ENCODE results near the gene ADARB1. TPM values are rescaled to one million over a fixed set of nuclear protein-coding genes. Genes with fewer than 3 reads are reported as not detected.

The ADARB1 gene
- polyA plus RNA-seq, 1 of the 3 experiments (the other 2 are of a cell fraction) = 7.8 TPM

GRCh38 chr21:45162115-45162514 is 87.7 kb downstream of the ADARB1 start:
- no peak overlapping the region for H3K9ac ChIP-seq
- CTCF ChIA-PET = interaction anchor here (0.8 to 3.5 kb wide), 3 partner anchors 20 to 147 kb away, joined by 3 to 28 read pairs (median 3); no protein-coding TSS in a partner anchor

More at GRCh38 chr21:45162115-45162514, 87.7 kb downstream of the ADARB1 start:
- Histone ChIP-seq H2AFZ (ENCODE audit: low read depth) (no peak overlapping the region), H3K9me2 (no peaks in the 10 kb centered on the region), H3K4me3 (ENCODE audit: low read depth in 2 of 2, low read length in 1 of 2) (no peak overlapping the region), H3K36me3 (replicated peaks in 1 of 2; ENCODE audit: control insufficient read depth in 1 of 2, insufficient read depth in 2 of 2, low read length in 1 of 2) (no peaks in the 10 kb centered on the region), H3K79me2 (ENCODE audit: insufficient read depth) (no peaks in the 10 kb centered on the region), H3K9me3 (no peaks in the 10 kb centered on the region), H3K27me3 (ENCODE audit: insufficient read depth) (no peaks in the 10 kb centered on the region), H3K4me1 (ENCODE audit: control insufficient read depth in 1 of 2, insufficient read depth in 2 of 2, low read depth in 1 of 2, low read length in 1 of 2) (peaks cover 2 to 56% of the 10 kb centered on the region in 2 experiments; a peak in 3 of 4 replicates), H3F3A (replicated peaks; ENCODE audit: insufficient read depth) (peaks cover 8% of the 10 kb centered on the region), H4K20me1 (ENCODE audit: insufficient read depth) (no peaks in the 10 kb centered on the region), H3K27ac (ENCODE audit: low read depth in 2 of 2, low read length in 1 of 2) (no peak overlapping the region; a peak in 1 of 4 replicates), H3K4me2 (no peak overlapping the region)
- TF ChIP-seq NFIC (IDR thresholded peaks at IDR 0.05; ENCODE audit: borderline replicate concordance) = no peak
- no peak for TF ChIP-seq SIN3A (IDR thresholded peaks at IDR 0.05; ENCODE audit: borderline replicate concordance, low read depth, low read length)
- TF ChIP-seq YY1 (IDR thresholded peaks at IDR 0.05; ENCODE audit: low read depth) = no peak
- TF ChIP-seq PBX3 (IDR thresholded peaks at IDR 0.05) = no peak
- no peak for TF ChIP-seq TCF12 (IDR thresholded peaks at IDR 0.05)
- TF ChIP-seq RCOR1 (IDR thresholded peaks at IDR 0.05; ENCODE audit: low read length) = no peak
- no peak for TF ChIP-seq MAX (IDR thresholded peaks at IDR 0.05; ENCODE audit: low read depth)
- TF ChIP-seq EZH2phosphoT487 (IDR thresholded peaks at IDR 0.05; ENCODE audit: borderline replicate concordance, low read depth) = no peak
- no peak for TF ChIP-seq RAD21 (IDR thresholded peaks at IDR 0.05; ENCODE audit: low read length)
- TF ChIP-seq SMC3 (IDR thresholded peaks at IDR 0.05; ENCODE audit: low read depth, low read length) = no peak
- TF ChIP-seq IRF3 (IDR thresholded peaks at IDR 0.05; ENCODE audit: low read depth, low read length) = no peak
- TF ChIP-seq FOSL2 (IDR thresholded peaks at IDR 0.05; ENCODE audit: borderline replicate concordance, low read depth) = no peak
- TF ChIP-seq REST (IDR thresholded peaks at IDR 0.05; ENCODE audit: low read depth, low read length) = no peak
- no peak for TF ChIP-seq EP300 (IDR thresholded peaks at IDR 0.05; ENCODE audit: borderline replicate concordance in 1 of 2, low read depth in 1 of 2, low read length in 1 of 2)
- no peak for TF ChIP-seq CHD2 (IDR thresholded peaks at IDR 0.05; ENCODE audit: low read length, partially characterized antibody)
- no peak for TF ChIP-seq FOXM1 (IDR thresholded peaks at IDR 0.05; ENCODE audit: low read depth)
- no peak for TF ChIP-seq TEAD4 (IDR thresholded peaks at IDR 0.05; ENCODE audit: borderline replicate concordance, insufficient read depth)
- POLR2A ChIA-PET = no interaction called here
- no peak for DNase-seq
- 83% methylated on average over 3 of the region's 8 CpGs for WGBS (ENCODE audit: low lambda C conversion rate)
